HT1080 (cell line): Measurements from ENCODE around the gene ACADS. TPM values are rescaled to one million over a fixed set of nuclear protein-coding genes. Genes with fewer than 3 reads are reported as not detected.
A peak's percentile ranks its signal among the peaks of the same experiment; 100 is the strongest.

Experiments used
- DNase-seq: peaks from one replicate; pipeline ENCODE4 v3.0.0-alpha.2; 2015; ENCODE audit warnings: low read depth
- total RNA-seq: library from RNA; depleted of rRNA; stranded (reverse); fragments of >200 nt; shearing (Covaris generic); gene quantifications from 2 replicates; pipeline ENCODE4 v1.2.3, GENCODE V29; 2014

ACADS gene
- total RNA-seq, 1 experiment from 2014 or later: 5.6 TPM

- no peak for DNase-seq
Measured at GRCh38 chr12:120754792-120755191, 29.2 kb downstream of the ACADS start.

GRCh38 chr12:120755269-120755668 lies 29.6 kb downstream of the ACADS start:
- no peak for DNase-seq

- DNase-seq: no peak
Measured at GRCh38 chr12:120757226-120757742, 31.7 kb downstream of the ACADS start.

GRCh38 chr12:120757949-120758348 lies 32.3 kb downstream of the ACADS start:
- DNase-seq: no peak

GRCh38 chr12:120758798-120759590 lies 33.4 kb downstream of the ACADS start:
- no peak for DNase-seq

GRCh38 chr12:120759591-120760348 lies 34.1 kb downstream of the ACADS start:
- no peak for DNase-seq

GRCh38 chr12:120760349-120761254 lies 35.0 kb downstream of the ACADS start:
- DNase-seq: no peak

- no peak for DNase-seq
Measured at GRCh38 chr12:120761519-120761934, 35.9 kb downstream of the ACADS start.

GRCh38 chr12:120762086-120762485 lies 36.5 kb downstream of the ACADS start:
- DNase-seq: no peak

GRCh38 chr12:120763250-120763649 lies 37.6 kb downstream of the ACADS start:
- DNase-seq: no peak

GRCh38 chr12:120764816-120765215 lies 39.2 kb downstream of the ACADS start:
- no peak for DNase-seq

GRCh38 chr12:120766566-120766965 lies 40.9 kb downstream of the ACADS start:
- no peak for DNase-seq

- no peak for DNase-seq
Measured at GRCh38 chr12:120767071-120768024, 41.7 kb downstream of the ACADS start.

GRCh38 chr12:120771097-120771496 lies 45.5 kb downstream of the ACADS start:
- DNase-seq: no peak

GRCh38 chr12:120774169-120774916 lies 48.7 kb downstream of the ACADS start:
- no peak for DNase-seq

GRCh38 chr12:120775862-120776552 lies 50.4 kb downstream of the ACADS start:
- DNase-seq: no peak

GRCh38 chr12:120783197-120783596 lies 57.6 kb downstream of the ACADS start:
- DNase-seq: peak; percentile 91

GRCh38 chr12:120784804-120785203 lies 59.2 kb downstream of the ACADS start:
- no peak for DNase-seq

- no peak for DNase-seq
Measured at GRCh38 chr12:120787889-120788288, 62.3 kb downstream of the ACADS start.
